ENCODE results near the gene LRRC1. TPM values are rescaled to one million over a fixed set of nuclear protein-coding genes. Genes with fewer than 3 reads are reported as not detected.

Gene LRRC1
- total and polyA plus RNA-seq, 2 donors: 21.6 to 21.7 TPM

GRCh38 chr6:53947780-53948179 is 153.0 kb downstream of the LRRC1 start:
- Histone ChIP-seq H3K36me3 (ENCODE audit: control insufficient read depth in 2 of 2, insufficient read depth in 2 of 2, low read length in 1 of 2) (no peaks in the 10 kb centered on the region), H3K4me1 (ENCODE audit: control insufficient read depth in 2 of 2, insufficient read depth in 2 of 2, low read length in 2 of 2) (peaks cover 0 to 2% of the 10 kb centered on the region in 2 donors), H3K27me3 (ENCODE audit: control insufficient read depth in 2 of 2, insufficient read depth in 1 of 2, low read length in 1 of 2) (no peaks in the 10 kb centered on the region), H3K9me3 (ENCODE audit: control insufficient read depth in 2 of 2, insufficient read depth in 1 of 2, low read length in 1 of 2) (peaks cover 0 to 3% of the 10 kb centered on the region in 2 donors), H3K4me3 (ENCODE audit: low read length in 2 of 2) (no peak overlapping the region), H3K27ac (ENCODE audit: low read depth in 1 of 2, low read length in 1 of 2) (no peak overlapping the region)
- DNase-seq (ENCODE audit: low read depth in 6 of 9, low spot score in 9 of 9): no peak
- 97% methylated on average over 1 of the region's 1 CpG for WGBS

- Histone ChIP-seq H3K27ac (ENCODE audit: low read depth in 1 of 2, low read length in 1 of 2) (no peak overlapping the region), H3K36me3 (ENCODE audit: control insufficient read depth in 2 of 2, insufficient read depth in 2 of 2, low read length in 1 of 2) (no peaks in the 10 kb centered on the region), H3K4me3 (ENCODE audit: low read length in 2 of 2) (no peak overlapping the region), H3K9me3 (ENCODE audit: control insufficient read depth in 2 of 2, insufficient read depth in 1 of 2, low read length in 1 of 2) (no peaks in the 10 kb centered on the region), H3K27me3 (ENCODE audit: control insufficient read depth in 2 of 2, insufficient read depth in 1 of 2, low read length in 1 of 2) (no peaks in the 10 kb centered on the region), H3K4me1 (ENCODE audit: control insufficient read depth in 2 of 2, insufficient read depth in 2 of 2, low read length in 2 of 2) (peaks cover 0 to 6% of the 10 kb centered on the region in 2 donors)
- DNase-seq (ENCODE audit: low read depth in 6 of 9, low spot score in 9 of 9): no peak
- 97% methylated on average over 3 of the region's 3 CpGs for whole genome bisulfite sequencing
Observed at GRCh38 chr6:53951383-53951782, 156.6 kb downstream of the LRRC1 start.

GRCh38 chr6:53956068-53956711 is 161.4 kb downstream of the LRRC1 start:
- H3K27me3 ChIP-seq (ENCODE audit: control insufficient read depth in 2 of 2, insufficient read depth in 1 of 2, low read length in 1 of 2): no peaks in the 10 kb centered on the region
- H3K36me3 ChIP-seq (ENCODE audit: control insufficient read depth in 2 of 2, insufficient read depth in 2 of 2, low read length in 1 of 2): no peaks in the 10 kb centered on the region
- H3K9me3 ChIP-seq (ENCODE audit: control insufficient read depth in 2 of 2, insufficient read depth in 1 of 2, low read length in 1 of 2): no peaks in the 10 kb centered on the region
- no peak overlapping the region for H3K4me3 ChIP-seq (ENCODE audit: low read length in 2 of 2)
- DNase-seq (ENCODE audit: low read depth in 6 of 9, low spot score in 9 of 9): peak in 8 of 9 donors; percentile 15 to 62 (median 35)
- H3K27ac ChIP-seq (ENCODE audit: low read depth in 1 of 2, low read length in 1 of 2): no peak overlapping the region
- 43% methylated on average over 6 of the region's 6 CpGs for WGBS
- H3K4me1 ChIP-seq (ENCODE audit: control insufficient read depth in 2 of 2, insufficient read depth in 2 of 2, low read length in 2 of 2): peaks cover 0 to 6% of the 10 kb centered on the region in 2 donors

GRCh38 chr6:53956804-53957203 is 162.0 kb downstream of the LRRC1 start:
- H3K27ac ChIP-seq (ENCODE audit: low read depth in 1 of 2, low read length in 1 of 2): no peak overlapping the region
- H3K4me1 ChIP-seq (ENCODE audit: control insufficient read depth in 2 of 2, insufficient read depth in 2 of 2, low read length in 2 of 2): peaks cover 0 to 6% of the 10 kb centered on the region in 2 donors
- H3K36me3 ChIP-seq (ENCODE audit: control insufficient read depth in 2 of 2, insufficient read depth in 2 of 2, low read length in 1 of 2): no peaks in the 10 kb centered on the region
- no peaks in the 10 kb centered on the region for H3K27me3 ChIP-seq (ENCODE audit: control insufficient read depth in 2 of 2, insufficient read depth in 1 of 2, low read length in 1 of 2)
- DNase-seq (ENCODE audit: low read depth in 6 of 9, low spot score in 9 of 9): no peak
- no peaks in the 10 kb centered on the region for H3K9me3 ChIP-seq (ENCODE audit: control insufficient read depth in 2 of 2, insufficient read depth in 1 of 2, low read length in 1 of 2)
- H3K4me3 ChIP-seq (ENCODE audit: low read length in 2 of 2): no peak overlapping the region

GRCh38 chr6:53959717-53960116 is 164.9 kb downstream of the LRRC1 start:
- Histone ChIP-seq H3K4me3 (ENCODE audit: low read length in 2 of 2) (no peak overlapping the region), H3K9me3 (ENCODE audit: control insufficient read depth in 2 of 2, insufficient read depth in 1 of 2, low read length in 1 of 2) (no peaks in the 10 kb centered on the region), H3K27me3 (ENCODE audit: control insufficient read depth in 2 of 2, insufficient read depth in 1 of 2, low read length in 1 of 2) (no peaks in the 10 kb centered on the region), H3K36me3 (ENCODE audit: control insufficient read depth in 2 of 2, insufficient read depth in 2 of 2, low read length in 1 of 2) (no peaks in the 10 kb centered on the region), H3K4me1 (ENCODE audit: control insufficient read depth in 2 of 2, insufficient read depth in 2 of 2, low read length in 2 of 2) (peaks cover 0 to 6% of the 10 kb centered on the region in 2 donors), H3K27ac (ENCODE audit: low read depth in 1 of 2, low read length in 1 of 2) (no peak overlapping the region)
- WGBS: 77% methylated on average over 2 of the region's 2 CpGs
- DNase-seq (ENCODE audit: low read depth in 6 of 9, low spot score in 9 of 9): no peak

GRCh38 chr6:53960311-53960710 is 165.5 kb downstream of the LRRC1 start:
- H3K27me3 ChIP-seq (ENCODE audit: control insufficient read depth in 2 of 2, insufficient read depth in 1 of 2, low read length in 1 of 2): no peaks in the 10 kb centered on the region
- 93% methylated on average over 4 of the region's 4 CpGs for WGBS
- peaks cover 0 to 6% of the 10 kb centered on the region in 2 donors for H3K4me1 ChIP-seq (ENCODE audit: control insufficient read depth in 2 of 2, insufficient read depth in 2 of 2, low read length in 2 of 2)
- no peak overlapping the region for H3K4me3 ChIP-seq (ENCODE audit: low read length in 2 of 2)
- no peaks in the 10 kb centered on the region for H3K9me3 ChIP-seq (ENCODE audit: control insufficient read depth in 2 of 2, insufficient read depth in 1 of 2, low read length in 1 of 2)
- H3K36me3 ChIP-seq (ENCODE audit: control insufficient read depth in 2 of 2, insufficient read depth in 2 of 2, low read length in 1 of 2): no peaks in the 10 kb centered on the region
- no peak overlapping the region for H3K27ac ChIP-seq (ENCODE audit: low read depth in 1 of 2, low read length in 1 of 2)
- DNase-seq (ENCODE audit: low read depth in 6 of 9, low spot score in 9 of 9): no peak

GRCh38 chr6:53961679-53962370 is 167.0 kb downstream of the LRRC1 start:
- 95% methylated on average over 7 of the region's 7 CpGs for WGBS
- no peaks in the 10 kb centered on the region for H3K4me1 ChIP-seq (ENCODE audit: control insufficient read depth in 2 of 2, insufficient read depth in 2 of 2, low read length in 2 of 2)
- H3K9me3 ChIP-seq (ENCODE audit: control insufficient read depth in 2 of 2, insufficient read depth in 1 of 2, low read length in 1 of 2): no peaks in the 10 kb centered on the region
- H3K36me3 ChIP-seq (ENCODE audit: control insufficient read depth in 2 of 2, insufficient read depth in 2 of 2, low read length in 1 of 2): no peaks in the 10 kb centered on the region
- DNase-seq (ENCODE audit: low read depth in 6 of 9, low spot score in 9 of 9): no peak
- no peak overlapping the region for H3K4me3 ChIP-seq (ENCODE audit: low read length in 2 of 2)
- no peaks in the 10 kb centered on the region for H3K27me3 ChIP-seq (ENCODE audit: control insufficient read depth in 2 of 2, insufficient read depth in 1 of 2, low read length in 1 of 2)
- no peak overlapping the region for H3K27ac ChIP-seq (ENCODE audit: low read depth in 1 of 2, low read length in 1 of 2)

GRCh38 chr6:53962646-53963045 is 167.8 kb downstream of the LRRC1 start:
- DNase-seq (ENCODE audit: low read depth in 6 of 9, low spot score in 9 of 9): no peak
- H3K9me3 ChIP-seq (ENCODE audit: control insufficient read depth in 2 of 2, insufficient read depth in 1 of 2, low read length in 1 of 2): no peaks in the 10 kb centered on the region
- H3K36me3 ChIP-seq (ENCODE audit: control insufficient read depth in 2 of 2, insufficient read depth in 2 of 2, low read length in 1 of 2): no peaks in the 10 kb centered on the region
- H3K4me3 ChIP-seq (ENCODE audit: low read length in 2 of 2): no peak overlapping the region
- no peaks in the 10 kb centered on the region for H3K27me3 ChIP-seq (ENCODE audit: control insufficient read depth in 2 of 2, insufficient read depth in 1 of 2, low read length in 1 of 2)
- whole genome bisulfite sequencing: 91% methylated on average over 2 of the region's 2 CpGs
- no peaks in the 10 kb centered on the region for H3K4me1 ChIP-seq (ENCODE audit: control insufficient read depth in 2 of 2, insufficient read depth in 2 of 2, low read length in 2 of 2)
- H3K27ac ChIP-seq (ENCODE audit: low read depth in 1 of 2, low read length in 1 of 2): no peak overlapping the region

- no peak for DNase-seq (ENCODE audit: low read depth in 6 of 9, low spot score in 9 of 9)
- WGBS: 94% methylated on average over 2 of the region's 2 CpGs
- no peak overlapping the region for H3K4me3 ChIP-seq (ENCODE audit: low read length in 2 of 2)
- no peaks in the 10 kb centered on the region for H3K27me3 ChIP-seq (ENCODE audit: control insufficient read depth in 2 of 2, insufficient read depth in 1 of 2, low read length in 1 of 2)
- H3K36me3 ChIP-seq (ENCODE audit: control insufficient read depth in 2 of 2, insufficient read depth in 2 of 2, low read length in 1 of 2): no peaks in the 10 kb centered on the region
- H3K27ac ChIP-seq (ENCODE audit: low read depth in 1 of 2, low read length in 1 of 2): no peak overlapping the region
- no peaks in the 10 kb centered on the region for H3K4me1 ChIP-seq (ENCODE audit: control insufficient read depth in 2 of 2, insufficient read depth in 2 of 2, low read length in 2 of 2)
- H3K9me3 ChIP-seq (ENCODE audit: control insufficient read depth in 2 of 2, insufficient read depth in 1 of 2, low read length in 1 of 2): no peaks in the 10 kb centered on the region
Observed at GRCh38 chr6:53967415-53967814, 172.6 kb downstream of the LRRC1 start.

Measured in thymus (tissue), 11 donors.